ENCODE data around the gene CD27.
A peak's percentile ranks its signal among the peaks of the same experiment; 100 is the strongest.
"Not testable (repeated sequence)": the region's sequence is repeated elsewhere in the genome, so short reads cannot be mapped to it uniquely, and the experiment has no call there.

CD27 gene

GRCh38 chr12:6492838-6493496 is 48.2 kb downstream of the CD27 start, which contains the start of gene MRPL51:
Gene MRPL51, minus strand, starts transcription at chr12:6493262. Its CDS starts 126 bp downstream, at chr12:6493136.
- DNase-seq: peak; percentile 94

- DNase-seq: peak; percentile 96
These were observed 48.9 kb downstream of the CD27 start, which contains the start of gene NCAPD2 for GRCh38 chr12:6493497-6494257. Gene NCAPD2, plus strand, starts transcription at chr12:6494102. Its CDS starts 997 bp downstream, at chr12:6495099.

GRCh38 chr12:6494258-6494743 is 49.5 kb downstream of the CD27 start:
- DNase-seq: no peak

- no peak for DNase-seq
These were observed 50.2 kb downstream of the CD27 start for GRCh38 chr12:6494968-6495367.

- DNase-seq: not testable (repeated sequence)
These were observed 52.5 kb downstream of the CD27 start for GRCh38 chr12:6497291-6497690.

- DNase-seq: no peak
These were observed 55.7 kb downstream of the CD27 start for GRCh38 chr12:6500466-6500865.

All from NCI-H2107 (cell line).